Astrocyte of the spinal cord (primary cell): ENCODE data around the gene SORCS2.
A peak's percentile ranks its signal among the peaks of the same experiment; 100 is the strongest.

ENCODE experiments used
- DNase-seq: peaks from one replicate; pipeline ENCODE4 v3.0.0; 2011; ENCODE audit warnings: low read depth, low spot score
- H3K4me3 ChIP-seq: 2 replicates; pipeline ENCODE4 v1.5.1; 2011; ENCODE audit warnings: low read depth, mild to moderate bottlenecking, low read length, moderate library complexity
- in situ Hi-C: cut with HindIII; loops from 2 replicates; pipeline ENCODE4 v1.10.0; 2017; ENCODE audit warnings: low sequenced_read_pairs
- TF ChIP-seq, protein P1 (sequence below): IDR thresholded peaks from 2 replicates; pipeline ENCODE4 v1.5.1; 2012; ENCODE audit warnings: low read depth, mild to moderate bottlenecking, low read length, inconsistent platforms

The SORCS2 gene

GRCh38 chr4:7777017-7777710 lies 584.8 kb downstream of the SORCS2 start:
- no peak for DNase-seq
- H3K4me3 ChIP-seq, result no peak overlapping the region
- in situ Hi-C loops, result no loop called here
- TF ChIP-seq, protein P1, sequence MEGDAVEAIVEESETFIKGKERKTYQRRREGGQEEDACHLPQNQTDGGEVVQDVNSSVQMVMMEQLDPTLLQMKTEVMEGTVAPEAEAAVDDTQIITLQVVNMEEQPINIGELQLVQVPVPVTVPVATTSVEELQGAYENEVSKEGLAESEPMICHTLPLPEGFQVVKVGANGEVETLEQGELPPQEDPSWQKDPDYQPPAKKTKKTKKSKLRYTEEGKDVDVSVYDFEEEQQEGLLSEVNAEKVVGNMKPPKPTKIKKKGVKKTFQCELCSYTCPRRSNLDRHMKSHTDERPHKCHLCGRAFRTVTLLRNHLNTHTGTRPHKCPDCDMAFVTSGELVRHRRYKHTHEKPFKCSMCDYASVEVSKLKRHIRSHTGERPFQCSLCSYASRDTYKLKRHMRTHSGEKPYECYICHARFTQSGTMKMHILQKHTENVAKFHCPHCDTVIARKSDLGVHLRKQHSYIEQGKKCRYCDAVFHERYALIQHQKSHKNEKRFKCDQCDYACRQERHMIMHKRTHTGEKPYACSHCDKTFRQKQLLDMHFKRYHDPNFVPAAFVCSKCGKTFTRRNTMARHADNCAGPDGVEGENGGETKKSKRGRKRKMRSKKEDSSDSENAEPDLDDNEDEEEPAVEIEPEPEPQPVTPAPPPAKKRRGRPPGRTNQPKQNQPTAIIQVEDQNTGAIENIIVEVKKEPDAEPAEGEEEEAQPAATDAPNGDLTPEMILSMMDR, result no peak

DNA sequence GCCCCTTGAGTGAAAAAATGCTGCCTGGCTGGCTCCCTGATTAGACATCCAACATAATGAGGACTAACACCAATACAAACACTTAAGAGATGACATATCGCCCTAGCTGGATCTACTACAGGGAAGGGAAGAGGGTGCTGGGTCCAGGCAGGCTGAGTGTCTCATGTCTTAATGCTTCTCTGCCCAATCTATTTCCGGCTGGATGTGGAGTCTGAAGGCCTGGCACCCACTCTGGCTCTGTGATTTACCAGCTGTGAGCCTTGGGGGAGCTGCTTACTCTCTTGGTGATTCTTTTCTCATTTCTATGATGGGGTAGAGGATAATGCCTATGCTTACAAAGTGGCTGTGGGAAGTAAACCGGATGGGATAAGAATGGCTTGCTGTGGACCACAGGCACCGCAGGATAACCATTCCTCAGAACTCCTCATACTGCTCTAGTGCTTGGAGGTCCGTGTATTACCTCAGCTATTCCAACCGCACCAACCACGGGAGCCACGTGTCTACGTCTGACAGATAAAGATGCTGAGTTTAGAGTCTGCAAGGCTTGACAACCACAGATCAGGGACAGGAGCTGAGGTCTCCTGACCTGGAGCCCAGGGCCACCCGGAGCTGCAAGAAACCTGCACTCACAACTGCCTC lies 585.7 kb downstream of the SORCS2 start:
- TF ChIP-seq, protein P1, result no peak
- in situ Hi-C loops, result no loop called here
- H3K4me3 ChIP-seq, result no peak overlapping the region
- DNase-seq, result peak; percentile 28

DNA sequence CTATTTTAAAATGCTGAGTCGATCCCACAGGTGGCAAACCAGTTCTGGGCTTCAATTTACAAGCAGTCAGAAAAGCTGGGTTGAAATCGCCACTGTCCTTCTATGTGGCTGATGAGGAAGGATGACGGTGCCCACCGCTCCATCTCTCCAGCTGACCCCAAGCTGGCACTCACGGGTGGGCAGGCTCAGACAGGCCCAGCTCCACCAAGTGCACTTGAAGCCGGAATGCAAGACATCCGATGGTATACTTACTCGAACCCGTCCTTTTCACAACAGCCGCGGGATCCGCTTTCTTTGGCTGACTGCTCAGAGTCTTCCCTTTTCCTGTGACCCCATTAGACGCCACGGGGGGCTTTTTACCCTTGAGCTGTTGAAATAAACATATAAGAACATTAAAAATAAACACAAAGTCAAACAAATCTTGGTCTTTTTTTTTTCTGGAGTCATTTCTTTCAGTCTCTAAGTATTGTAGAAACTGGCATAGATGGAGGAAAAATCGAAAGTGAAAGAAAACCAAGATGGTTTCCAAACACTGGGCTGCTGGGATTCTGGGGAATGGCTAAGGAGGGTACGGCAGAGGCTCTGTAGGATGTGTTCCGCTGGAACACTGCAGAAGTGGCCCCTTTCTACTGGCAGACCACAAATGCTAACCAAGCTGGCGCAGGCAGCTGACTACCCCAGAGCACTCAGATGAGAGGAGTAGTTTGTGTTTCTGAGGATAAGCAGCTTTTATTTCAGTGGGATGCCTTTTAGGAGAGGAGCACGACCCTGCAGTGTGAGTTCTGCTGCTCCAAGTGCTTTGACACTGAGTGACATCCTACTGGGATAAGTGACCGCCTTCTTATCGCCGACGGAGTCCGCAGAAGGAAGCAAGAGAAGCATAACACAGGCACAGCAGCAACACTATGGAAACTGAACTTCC lies 586.4 kb downstream of the SORCS2 start:
- in situ Hi-C loops, result no loop called here
- DNase-seq, result peak; percentile 60
- H3K4me3 ChIP-seq, result no peak overlapping the region
- TF ChIP-seq, protein P1, result no peak

- DNase-seq, result no peak
- H3K4me3 ChIP-seq, result no peak overlapping the region
- TF ChIP-seq, protein P1, result no peak
- in situ Hi-C loops, result no loop called here
Measured at GRCh38 chr4:7779432-7779768, 587.1 kb downstream of the SORCS2 start.

GRCh38 chr4:7780751-7781348 lies 588.5 kb downstream of the SORCS2 start:
- no peak for DNase-seq
- TF ChIP-seq, protein P1, result no peak
- H3K4me3 ChIP-seq, result no peak overlapping the region
- in situ Hi-C loops, result no loop called here

- TF ChIP-seq, protein P1, result no peak
- in situ Hi-C loops, result no loop called here
- H3K4me3 ChIP-seq, result no peak overlapping the region
- DNase-seq, result no peak
Measured at GRCh38 chr4:7781366-7781765, 589.0 kb downstream of the SORCS2 start.
